ENCODE results near the gene ASL.
A peak's percentile ranks its signal among the peaks of the same experiment; 100 is the strongest.
"Not testable (repeated sequence)": the region's sequence is repeated elsewhere in the genome, so short reads cannot be mapped to it uniquely, and the experiment has no call there.

Gene ASL

GRCh38 chr7:66119245-66119850 is 43.7 kb downstream of the ASL start:
- peak; percentile 37 for DNase-seq (ENCODE audit: low spot score)

- no peak for DNase-seq (ENCODE audit: low spot score)
Observed at GRCh38 chr7:66123175-66123528, 47.5 kb downstream of the ASL start.

GRCh38 chr7:66124569-66124861 is 48.9 kb downstream of the ASL start:
- not testable (repeated sequence) for DNase-seq (ENCODE audit: low spot score)

- DNase-seq (ENCODE audit: low spot score): no peak
Observed at GRCh38 chr7:66125052-66125694, 49.6 kb downstream of the ASL start.

- DNase-seq (ENCODE audit: low spot score): not testable (repeated sequence)
Observed at GRCh38 chr7:66125781-66126352, 50.2 kb downstream of the ASL start.

GRCh38 chr7:66127172-66127571 is 51.6 kb downstream of the ASL start:
- DNase-seq (ENCODE audit: low spot score): not testable (repeated sequence)

GRCh38 chr7:66138994-66139752 is 63.6 kb downstream of the ASL start:
- DNase-seq (ENCODE audit: low spot score): no peak

- peak; percentile 55 for DNase-seq (ENCODE audit: low spot score)
Observed at GRCh38 chr7:66140924-66141323, 65.3 kb downstream of the ASL start.

GRCh38 chr7:66142334-66142733 is 66.7 kb downstream of the ASL start:
- no peak for DNase-seq (ENCODE audit: low spot score)

- no peak for DNase-seq (ENCODE audit: low spot score)
Observed at GRCh38 chr7:66142996-66143395, 67.4 kb downstream of the ASL start.

Measured in globus pallidus (tissue), 1 donor.